ENCODE measurements around the gene ZNF787. TPM values are rescaled to one million over a fixed set of nuclear protein-coding genes. Genes with fewer than 3 reads are reported as not detected.

The ZNF787 gene
- total RNA-seq, 4 donors from 2014 or later, result 3.3 to 32.1 (median 21.5) TPM; not detected in 1

DNA sequence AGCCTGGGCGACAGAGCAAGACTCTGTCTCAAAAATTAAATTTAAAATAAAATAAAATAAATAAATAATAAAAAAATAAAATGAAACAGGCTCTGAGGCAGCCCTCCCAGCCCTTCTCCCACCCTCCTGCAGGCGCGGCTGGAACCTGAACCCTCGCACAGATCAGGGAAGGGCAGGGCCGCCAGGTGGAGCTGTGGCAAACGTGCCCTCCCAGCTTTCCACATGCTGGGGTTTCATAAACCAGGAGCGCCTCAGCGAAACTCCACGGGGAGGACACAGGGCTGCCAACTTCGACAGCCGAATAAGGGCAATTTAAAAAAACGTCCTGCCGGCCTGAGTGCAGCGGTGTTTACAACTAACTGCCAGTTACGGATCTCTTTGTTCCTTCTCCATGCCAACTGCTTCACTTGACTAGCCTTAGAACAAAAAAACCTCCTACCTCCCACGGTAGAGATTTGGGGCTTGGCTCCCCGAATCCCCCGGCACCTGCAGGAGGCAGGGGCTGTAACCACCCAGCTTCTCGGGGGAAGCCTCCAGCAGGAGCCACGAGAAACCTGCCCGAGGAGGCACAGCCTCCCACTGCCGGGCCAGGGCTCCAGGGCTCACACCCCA is 15.9 kb downstream of the ZNF787 start:
- no peaks in the 10 kb centered on the region for H3K27me3 ChIP-seq
- H3K4me3 ChIP-seq, result peak overlapping the region in 1 of 2 donors; percentile 22
- peaks cover 0 to 13% of the 10 kb centered on the region in 2 donors for H3K4me1 ChIP-seq
- no peaks in the 10 kb centered on the region for H3K9me3 ChIP-seq
- H3K36me3 ChIP-seq, result no peaks in the 10 kb centered on the region
- peak overlapping the region; percentile 65 to 81 for H3K27ac ChIP-seq
- intact Hi-C loops (cut with DNase I; ENCODE audit: low total_unique reads), result no loop called here
- peak; percentile 2 to 12 for TF ChIP-seq POLR2A (IDR thresholded peaks at IDR 0.05)
- TF ChIP-seq, protein P1, sequence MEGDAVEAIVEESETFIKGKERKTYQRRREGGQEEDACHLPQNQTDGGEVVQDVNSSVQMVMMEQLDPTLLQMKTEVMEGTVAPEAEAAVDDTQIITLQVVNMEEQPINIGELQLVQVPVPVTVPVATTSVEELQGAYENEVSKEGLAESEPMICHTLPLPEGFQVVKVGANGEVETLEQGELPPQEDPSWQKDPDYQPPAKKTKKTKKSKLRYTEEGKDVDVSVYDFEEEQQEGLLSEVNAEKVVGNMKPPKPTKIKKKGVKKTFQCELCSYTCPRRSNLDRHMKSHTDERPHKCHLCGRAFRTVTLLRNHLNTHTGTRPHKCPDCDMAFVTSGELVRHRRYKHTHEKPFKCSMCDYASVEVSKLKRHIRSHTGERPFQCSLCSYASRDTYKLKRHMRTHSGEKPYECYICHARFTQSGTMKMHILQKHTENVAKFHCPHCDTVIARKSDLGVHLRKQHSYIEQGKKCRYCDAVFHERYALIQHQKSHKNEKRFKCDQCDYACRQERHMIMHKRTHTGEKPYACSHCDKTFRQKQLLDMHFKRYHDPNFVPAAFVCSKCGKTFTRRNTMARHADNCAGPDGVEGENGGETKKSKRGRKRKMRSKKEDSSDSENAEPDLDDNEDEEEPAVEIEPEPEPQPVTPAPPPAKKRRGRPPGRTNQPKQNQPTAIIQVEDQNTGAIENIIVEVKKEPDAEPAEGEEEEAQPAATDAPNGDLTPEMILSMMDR (IDR thresholded peaks at IDR 0.05), result peak; percentile 72 to 83 (median 74)
- DNase-seq, result peak; percentile 69 to 82

DNA sequence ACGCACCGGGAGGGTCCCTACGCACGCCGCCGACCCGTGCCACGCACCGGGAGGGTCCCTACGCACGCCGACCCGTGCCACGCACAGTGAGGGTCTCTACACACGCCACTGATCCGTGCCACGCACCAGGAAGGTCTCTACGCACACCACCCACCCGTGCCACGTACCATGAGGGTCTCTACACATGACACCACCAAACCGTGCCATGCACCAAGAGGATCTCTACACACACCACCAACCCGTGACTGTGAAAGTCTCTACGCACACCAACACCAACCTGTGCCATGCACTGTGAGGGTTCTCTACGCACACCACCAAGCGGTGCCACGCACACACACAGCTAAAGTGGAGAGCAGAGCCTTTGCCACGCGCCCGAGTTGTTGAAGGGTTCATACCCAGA is 16.7 kb downstream of the ZNF787 start:
- Histone ChIP-seq H3K27me3 (no peaks in the 10 kb centered on the region), H3K9me3 (no peaks in the 10 kb centered on the region), H3K4me1 (peaks cover 0 to 13% of the 10 kb centered on the region in 2 donors), H3K36me3 (no peaks in the 10 kb centered on the region), H3K27ac (peak overlapping the region in 1 of 2 donors; percentile 81), H3K4me3 (no peak overlapping the region)
- TF ChIP-seq, protein P1 (IDR thresholded peaks at IDR 0.05), result no peak
- no peak for TF ChIP-seq POLR2A (IDR thresholded peaks at IDR 0.05)
- intact Hi-C loops (cut with DNase I; ENCODE audit: low total_unique reads), result no loop called here
- DNase-seq, result no peak

DNA sequence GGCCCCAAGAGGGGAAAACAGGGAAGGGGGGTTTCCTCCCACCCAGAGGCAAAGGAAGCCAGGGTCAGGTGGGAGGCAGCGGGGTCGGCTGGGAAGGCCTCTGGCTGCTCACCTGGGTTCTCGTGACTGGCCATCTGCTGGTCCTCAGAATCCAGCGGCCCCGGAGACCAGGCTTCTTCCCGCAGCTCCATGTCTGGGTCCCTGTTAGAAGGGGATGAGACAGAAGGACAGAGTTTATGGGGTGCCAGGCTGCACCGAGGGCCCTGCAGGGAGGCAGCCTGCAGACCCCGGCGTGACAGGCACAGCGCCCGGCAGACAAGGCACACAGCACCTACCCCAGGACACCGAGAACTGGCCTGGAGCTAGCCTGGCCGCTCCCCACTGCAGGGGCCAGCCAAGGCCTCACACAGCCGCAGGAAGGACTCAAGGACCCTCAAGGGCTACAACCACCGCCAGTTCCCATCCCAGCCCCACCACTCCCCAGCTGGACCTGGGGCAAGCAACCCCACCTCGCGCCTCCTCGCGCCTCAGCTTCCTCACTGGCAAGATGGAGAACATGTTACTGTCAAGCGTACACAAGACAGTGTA is 18.0 kb downstream of the ZNF787 start:
- DNase-seq, result no peak
- TF ChIP-seq POLR2A (IDR thresholded peaks at IDR 0.05), result no peak
- TF ChIP-seq, protein P1 (IDR thresholded peaks at IDR 0.05), result no peak
- H3K4me1 ChIP-seq, result peaks cover 0 to 6% of the 10 kb centered on the region in 2 donors
- no peaks in the 10 kb centered on the region for H3K27me3 ChIP-seq
- H3K36me3 ChIP-seq, result no peaks in the 10 kb centered on the region
- intact Hi-C loops (cut with DNase I; ENCODE audit: low total_unique reads), result no loop called here
- no peak overlapping the region for H3K4me3 ChIP-seq
- H3K9me3 ChIP-seq, result no peaks in the 10 kb centered on the region
- H3K27ac ChIP-seq, result no peak overlapping the region

DNA sequence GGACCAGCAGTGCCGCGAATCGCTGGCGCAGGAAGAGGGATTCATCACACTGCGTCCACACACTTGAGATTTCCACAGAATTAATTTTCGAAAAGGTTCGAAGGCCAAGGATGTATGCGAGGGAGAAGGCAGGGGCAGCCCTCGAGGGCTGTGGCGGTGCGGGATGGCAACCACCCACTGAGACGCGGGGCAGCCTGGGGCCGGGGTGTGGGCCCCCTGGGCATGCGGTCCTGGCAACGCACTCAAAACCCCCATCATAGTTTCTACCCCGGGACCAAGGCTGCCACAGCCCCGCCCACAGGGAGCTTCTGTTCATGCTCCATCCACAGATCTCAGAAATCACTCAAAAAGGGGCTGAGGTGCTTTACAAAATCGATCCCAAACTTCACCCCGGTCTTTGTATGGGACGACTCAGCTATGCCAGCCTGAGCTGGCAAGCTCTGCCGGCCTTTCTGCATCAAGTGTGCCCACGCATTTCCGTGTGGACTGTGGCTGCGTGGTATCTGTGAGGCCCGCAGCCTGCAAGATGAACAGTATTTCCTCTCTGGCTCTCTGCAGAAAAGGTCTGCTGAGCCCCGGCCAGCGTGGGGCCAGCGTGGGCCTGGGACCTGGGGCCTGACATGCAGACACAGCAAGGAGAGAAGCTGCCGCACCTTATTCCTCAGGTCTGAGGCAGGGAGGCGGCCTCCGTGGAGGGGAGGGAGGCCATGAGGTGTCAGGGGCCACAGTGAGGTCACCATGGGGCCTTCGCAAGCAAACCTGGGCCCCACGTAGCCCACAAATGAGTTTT is 19.2 kb downstream of the ZNF787 start:
- TF ChIP-seq, protein P1 (IDR thresholded peaks at IDR 0.05), result no peak
- TF ChIP-seq POLR2A (IDR thresholded peaks at IDR 0.05), result no peak
- Histone ChIP-seq H3K27me3 (no peaks in the 10 kb centered on the region), H3K9me3 (no peaks in the 10 kb centered on the region), H3K36me3 (no peaks in the 10 kb centered on the region), H3K4me1 (no peaks in the 10 kb centered on the region), H3K27ac (no peak overlapping the region), H3K4me3 (no peak overlapping the region)
- intact Hi-C loops (cut with DNase I; ENCODE audit: low total_unique reads), result no loop called here
- no peak for DNase-seq

DNA sequence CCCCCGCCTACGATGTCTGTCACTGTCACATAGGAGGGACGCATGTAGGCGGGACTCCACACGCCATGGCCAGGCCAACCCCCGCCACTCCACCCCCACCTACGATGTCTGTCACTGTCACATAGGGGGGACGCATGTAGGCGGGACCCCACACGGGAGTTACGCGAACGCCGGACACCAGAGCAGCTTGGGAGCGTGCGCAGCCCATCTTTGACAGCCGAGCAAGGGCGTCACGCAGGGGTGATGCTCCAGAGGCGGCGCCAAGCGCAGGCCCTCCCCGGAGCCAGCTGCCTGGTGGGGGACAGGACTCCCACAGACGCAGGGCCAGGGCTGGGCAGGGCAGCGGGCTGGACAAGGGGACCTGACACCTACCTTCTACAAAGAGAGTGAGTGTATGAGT is 20.0 kb downstream of the ZNF787 start:
- Histone ChIP-seq H3K9me3 (no peaks in the 10 kb centered on the region), H3K4me1 (no peaks in the 10 kb centered on the region), H3K4me3 (no peak overlapping the region), H3K27me3 (no peaks in the 10 kb centered on the region), H3K36me3 (no peaks in the 10 kb centered on the region), H3K27ac (no peak overlapping the region)
- no peak for TF ChIP-seq POLR2A (IDR thresholded peaks at IDR 0.05)
- TF ChIP-seq, protein P1 (IDR thresholded peaks at IDR 0.05), result no peak
- no peak for DNase-seq
- intact Hi-C loops (cut with DNase I; ENCODE audit: low total_unique reads), result no loop called here
